Hepatocyte (in vitro differentiated cells): Measurements from ENCODE around the gene NINJ1. TPM values are rescaled to one million over a fixed set of nuclear protein-coding genes. Genes with fewer than 3 reads are reported as not detected.

Experiments used
- DNase-seq: peaks from one replicate; pipeline ENCODE4 v3.0.0-alpha.2; 2016; ENCODE audit warnings: low spot score
- H2AFZ ChIP-seq: fragments of 200-600 bp; sonication (generic); 2 replicates; pipeline ENCODE4 v1.6.0; 2016; ENCODE audit warnings: antibody characterized with exemption, mild to moderate bottlenecking
- H3K27ac ChIP-seq: fragments of 200-600 bp; sonication (generic); 2 replicates; pipeline ENCODE4 v1.5.1; 2016; ENCODE audit warnings: mild to moderate bottlenecking
- H3K27me3 ChIP-seq: fragments of 200-600 bp; sonication (generic); 2 replicates; pipeline ENCODE4 v1.6.1; 2016
- H3K36me3 ChIP-seq: fragments of 200-600 bp; sonication (generic); replicated peaks from 2 replicates; pipeline ENCODE4 v1.5.1; 2016; ENCODE audit warnings: low read depth; ENCODE audit not compliant: insufficient read depth
- H3K4me1 ChIP-seq: fragments of 200-600 bp; sonication (generic); 2 replicates; pipeline ENCODE4 v1.5.1; 2016; ENCODE audit warnings: mild to moderate bottlenecking, moderate library complexity; ENCODE audit not compliant: insufficient read depth
- H3K4me2 ChIP-seq: fragments of 200-600 bp; sonication (generic); 2 replicates; pipeline ENCODE4 v1.6.0; 2016
- H3K4me3 ChIP-seq: fragments of 200-600 bp; sonication (generic); 2 replicates; pipeline ENCODE4 v1.5.1; 2016; ENCODE audit warnings: mild to moderate bottlenecking
- H3K79me2 ChIP-seq: fragments of 200-600 bp; sonication (generic); 2 replicates; pipeline ENCODE4 v1.6.0; 2017; ENCODE audit warnings: mild to moderate bottlenecking
- H3K9me2 ChIP-seq: fragments of 200-600 bp; sonication (generic); replicated peaks from 2 replicates; pipeline ENCODE4 v1.6.0; 2017; ENCODE audit warnings: mild to moderate bottlenecking; ENCODE audit not compliant: insufficient read depth
- H3K9me3 ChIP-seq: fragments of 200-600 bp; sonication (generic); 2 replicates; pipeline ENCODE4 v1.5.1; 2016; ENCODE audit warnings: low read depth, mild to moderate bottlenecking
- H4K20me1 ChIP-seq: fragments of 200-600 bp; sonication (generic); 2 replicates; pipeline ENCODE4 v1.6.0; 2016; ENCODE audit warnings: mild to moderate bottlenecking; ENCODE audit not compliant: insufficient read depth, poor library complexity, severe bottlenecking
- EZH2 ChIP-seq: fragments of 200-600 bp; sonication (generic); IDR thresholded peaks from 2 replicates; pipeline ENCODE4 v1.6.1; 2016; ENCODE audit warnings: antibody characterized with exemption, mild to moderate bottlenecking, borderline replicate concordance
- EZH2phosphoT487 ChIP-seq: fragments of 200-600 bp; sonication (generic); IDR thresholded peaks from one replicate; pipeline ENCODE4 v1.6.1; 2018; ENCODE audit warnings: antibody characterized with exemption, mild to moderate bottlenecking, low read depth, moderate library complexity; ENCODE audit not compliant: unreplicated experiment, severe bottlenecking
- WGBS: methylation state at CpG from one replicate; pipeline ENCODE4 v1.1.6; 2016; ENCODE audit warnings: low lambda C conversion rate; ENCODE audit errors: missing lambda C conversion rate; 5-methylcytosine and 5-hydroxymethylcytosine counted together
- polyA plus RNA-seq: library from polyadenylated mRNA; unstranded; fragments of >200 nt; fragmentation: Nextera tagmentation; extraction: Ambion mirVana; gene quantifications from 2 replicates; pipeline ENCODE4 v1.2.1, GENCODE V29; 2016
- total RNA-seq: library from RNA; depleted of rRNA; stranded (reverse); fragments of >200 nt; gene quantifications from 2 replicates; pipeline ENCODE4 v1.2.3, GENCODE V29; 2014
- TF ChIP-seq, protein P1 (sequence below): fragments of 200-600 bp; sonication (generic); IDR thresholded peaks from 2 replicates; pipeline ENCODE4 v1.5.1; 2016; ENCODE audit warnings: antibody characterized with exemption, mild to moderate bottlenecking; ENCODE audit not compliant: poor library complexity

The NINJ1 gene
- total and polyA plus RNA-seq, 2 experiments from 2014 or later: 55.4 to 135 TPM

DNA sequence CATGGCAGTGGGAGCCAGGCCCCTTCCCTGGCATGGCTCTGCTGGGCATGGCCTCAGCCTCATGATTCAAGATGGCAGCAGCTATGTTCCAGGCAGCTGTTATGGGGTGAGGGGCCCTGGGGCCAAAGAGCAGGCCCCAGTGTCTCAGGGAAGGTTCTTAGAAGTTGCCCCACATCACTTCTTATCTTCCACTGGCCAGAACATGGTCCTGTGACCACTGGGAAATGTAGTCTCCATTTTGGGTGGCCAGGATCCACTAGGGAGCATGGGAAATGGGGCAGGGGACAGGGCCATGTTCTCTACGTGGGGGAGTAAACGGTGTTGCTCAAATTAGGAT is 57.3 kb downstream of the NINJ1 start:
- Histone ChIP-seq H4K20me1 (no peaks in the 10 kb centered on the region), H3K4me2 (no peak overlapping the region), H3K27me3 (no peaks in the 10 kb centered on the region), H3K9me2 (no peaks in the 10 kb centered on the region), H3K36me3 (no peaks in the 10 kb centered on the region), H2AFZ (no peak overlapping the region), H3K79me2 (no peaks in the 10 kb centered on the region), H3K4me3 (no peak overlapping the region), H3K4me1 (no peaks in the 10 kb centered on the region), H3K9me3 (no peaks in the 10 kb centered on the region), H3K27ac (no peak overlapping the region)
- no peak for TF ChIP-seq EZH2phosphoT487
- 95% methylated on average over 2 of the region's 2 CpGs for WGBS
- no peak for DNase-seq

DNA sequence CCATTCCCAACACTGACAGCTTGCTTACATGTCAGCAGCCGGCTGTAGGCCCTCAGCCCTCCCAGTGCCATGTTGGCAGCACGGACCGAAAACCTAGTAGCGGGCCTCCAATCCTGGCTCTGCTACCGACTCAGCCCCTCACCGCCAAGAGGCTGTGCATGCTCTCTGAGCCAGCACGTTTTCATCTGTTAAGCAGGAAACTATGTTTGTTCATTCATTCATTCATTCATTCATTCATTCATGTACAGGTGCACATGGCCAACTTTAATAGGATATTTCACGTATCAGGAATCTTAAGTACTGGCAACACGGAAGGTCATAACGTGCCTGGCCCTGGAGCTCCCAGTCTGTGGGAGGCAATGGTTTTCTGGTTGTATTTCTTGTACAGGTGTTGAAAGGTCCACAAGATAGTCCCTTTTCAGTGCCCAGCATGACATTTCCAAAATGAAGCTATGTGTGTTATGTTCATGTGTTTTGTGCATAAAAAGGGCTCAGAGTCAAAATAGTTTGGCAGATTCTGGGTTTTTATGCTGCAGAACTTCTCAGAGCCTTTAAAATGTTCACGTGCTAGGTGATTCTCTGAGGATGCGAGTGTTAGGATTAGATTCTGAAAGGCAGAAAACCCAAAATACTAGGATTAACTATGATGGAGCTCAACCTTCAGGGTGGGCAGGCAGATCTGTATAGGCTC is 57.8 kb downstream of the NINJ1 start:
- no peaks in the 10 kb centered on the region for H3K27me3 ChIP-seq
- H3K27ac ChIP-seq: no peak overlapping the region
- DNase-seq: no peak
- H4K20me1 ChIP-seq: no peaks in the 10 kb centered on the region
- TF ChIP-seq, protein P1, sequence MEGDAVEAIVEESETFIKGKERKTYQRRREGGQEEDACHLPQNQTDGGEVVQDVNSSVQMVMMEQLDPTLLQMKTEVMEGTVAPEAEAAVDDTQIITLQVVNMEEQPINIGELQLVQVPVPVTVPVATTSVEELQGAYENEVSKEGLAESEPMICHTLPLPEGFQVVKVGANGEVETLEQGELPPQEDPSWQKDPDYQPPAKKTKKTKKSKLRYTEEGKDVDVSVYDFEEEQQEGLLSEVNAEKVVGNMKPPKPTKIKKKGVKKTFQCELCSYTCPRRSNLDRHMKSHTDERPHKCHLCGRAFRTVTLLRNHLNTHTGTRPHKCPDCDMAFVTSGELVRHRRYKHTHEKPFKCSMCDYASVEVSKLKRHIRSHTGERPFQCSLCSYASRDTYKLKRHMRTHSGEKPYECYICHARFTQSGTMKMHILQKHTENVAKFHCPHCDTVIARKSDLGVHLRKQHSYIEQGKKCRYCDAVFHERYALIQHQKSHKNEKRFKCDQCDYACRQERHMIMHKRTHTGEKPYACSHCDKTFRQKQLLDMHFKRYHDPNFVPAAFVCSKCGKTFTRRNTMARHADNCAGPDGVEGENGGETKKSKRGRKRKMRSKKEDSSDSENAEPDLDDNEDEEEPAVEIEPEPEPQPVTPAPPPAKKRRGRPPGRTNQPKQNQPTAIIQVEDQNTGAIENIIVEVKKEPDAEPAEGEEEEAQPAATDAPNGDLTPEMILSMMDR: no peak
- TF ChIP-seq EZH2phosphoT487 (no peak), EZH2 (no peak)
- 98% methylated on average over 12 of the region's 12 CpGs for WGBS
- no peak overlapping the region for H3K4me2 ChIP-seq
- H3K9me2 ChIP-seq: no peaks in the 10 kb centered on the region
- H3K4me3 ChIP-seq: no peak overlapping the region
- H3K79me2 ChIP-seq: no peaks in the 10 kb centered on the region
- no peaks in the 10 kb centered on the region for H3K36me3 ChIP-seq
- no peaks in the 10 kb centered on the region for H3K9me3 ChIP-seq
- no peak overlapping the region for H2AFZ ChIP-seq
- H3K4me1 ChIP-seq: no peaks in the 10 kb centered on the region

DNA sequence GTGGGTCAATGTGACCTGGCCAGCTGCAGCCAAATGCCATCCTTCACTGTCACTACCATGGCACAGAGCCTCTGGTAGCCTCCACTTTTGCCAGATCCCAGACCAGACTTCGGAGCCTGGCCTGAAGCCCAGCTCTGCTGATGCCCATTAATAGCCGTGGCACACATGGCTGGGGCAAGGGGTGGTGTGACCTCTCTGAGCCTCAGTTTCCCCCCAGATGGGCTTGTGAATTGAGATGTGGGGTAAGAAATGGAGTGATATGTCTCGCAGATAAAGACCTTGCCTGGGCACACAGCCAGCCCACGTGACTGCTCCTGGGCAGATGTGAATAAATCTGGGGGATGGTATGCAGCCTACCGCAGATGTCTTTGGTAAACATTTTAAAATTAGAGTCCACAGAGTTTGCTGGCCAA is 61.7 kb downstream of the NINJ1 start:
- DNase-seq: no peak
- no peak overlapping the region for H3K27ac ChIP-seq
- TF ChIP-seq EZH2phosphoT487 (no peak), EZH2 (no peak)
- TF ChIP-seq, protein P1: no peak
- H3K9me3 ChIP-seq: no peaks in the 10 kb centered on the region
- no peaks in the 10 kb centered on the region for H3K4me1 ChIP-seq
- H3K4me2 ChIP-seq: no peak overlapping the region
- no peaks in the 10 kb centered on the region for H3K79me2 ChIP-seq
- H3K27me3 ChIP-seq: no peaks in the 10 kb centered on the region
- no peak overlapping the region for H3K4me3 ChIP-seq
- H3K9me2 ChIP-seq: no peaks in the 10 kb centered on the region
- H2AFZ ChIP-seq: no peak overlapping the region
- no peaks in the 10 kb centered on the region for H4K20me1 ChIP-seq
- 66% methylated on average over 5 of the region's 5 CpGs for WGBS
- no peaks in the 10 kb centered on the region for H3K36me3 ChIP-seq

Other genes starting within 250 kb of the NINJ1 start
- 5.8 and 6.3 TPM in 2 replicates for gene FGD3, start 186.7 kb downstream of the NINJ1 start, total RNA-seq
- gene FGD3, start 186.7 kb downstream of the NINJ1 start, polyA plus RNA-seq: 4.1 and 6.5 TPM in 2 replicates
- 11.4 and 14.3 TPM in 2 replicates for gene SUSD3, start 75.5 kb downstream of the NINJ1 start, total RNA-seq
- gene SUSD3, start 75.5 kb downstream of the NINJ1 start, polyA plus RNA-seq: 13.5 and 17.3 TPM in 2 replicates
- gene CARD19, start 38.0 kb downstream of the NINJ1 start, total RNA-seq: 45.3 and 51.3 TPM in 2 replicates
- 67.5 and 72.1 TPM in 2 replicates for gene CARD19, start 38.0 kb downstream of the NINJ1 start, polyA plus RNA-seq
- 6.2 and 8.9 TPM in 2 replicates for gene WNK2, start 49.9 kb upstream of the NINJ1 start, total RNA-seq
- 13.5 and 19.9 TPM in 2 replicates for gene WNK2, start 49.9 kb upstream of the NINJ1 start, polyA plus RNA-seq